Measurements from ENCODE around the gene MPPED2. TPM values are rescaled to one million over a fixed set of nuclear protein-coding genes. Genes with fewer than 3 reads are reported as not detected.

The MPPED2 gene
- total RNA-seq, 2 donors from 2014 or later, result 1.6 to 3.1 TPM

GRCh38 chr11:30405385-30405784 is 180.8 kb downstream of the MPPED2 start:
- TF ChIP-seq POLR2A (IDR thresholded peaks at IDR 0.05), result no peak
- no peak for TF ChIP-seq CTCF (IDR thresholded peaks at IDR 0.05)
- intact Hi-C loops (cut with DNase I), result no loop called here
- Histone ChIP-seq H3K36me3 (replicated peaks in 1 of 2; ENCODE audit: insufficient read depth in 1 of 2, low read depth in 2 of 2) (no peaks in the 10 kb centered on the region), H3K4me3 (no peak overlapping the region), H3K27ac (no peak overlapping the region), H3K27me3 (no peaks in the 10 kb centered on the region), H3K4me1 (no peaks in the 10 kb centered on the region), H3K9me3 (no peaks in the 10 kb centered on the region)
- ATAC-seq (no peak), DNase-seq (no peak)
- 47 to 53% methylated on average over 3 of the region's 3 CpGs for WGBS, 2 donors

GRCh38 chr11:30404136-30404535 is 182.0 kb downstream of the MPPED2 start:
- ATAC-seq, result no peak
- H3K27ac ChIP-seq, result no peak overlapping the region
- no peak overlapping the region for H3K4me3 ChIP-seq
- H3K27me3 ChIP-seq, result no peaks in the 10 kb centered on the region
- H3K9me3 ChIP-seq, result no peaks in the 10 kb centered on the region
- H3K36me3 ChIP-seq (replicated peaks in 1 of 2; ENCODE audit: insufficient read depth in 1 of 2, low read depth in 2 of 2), result no peaks in the 10 kb centered on the region
- WGBS, 2 donors, result 70 to 71% methylated on average over 3 of the region's 3 CpGs
- no peaks in the 10 kb centered on the region for H3K4me1 ChIP-seq
- TF ChIP-seq CTCF (IDR thresholded peaks at IDR 0.05) (no peak), POLR2A (IDR thresholded peaks at IDR 0.05) (no peak)
- DNase-seq, result no peak
- intact Hi-C loops (cut with DNase I), result no loop called here

GRCh38 chr11:30395751-30396150 is 190.4 kb downstream of the MPPED2 start:
- Histone ChIP-seq H3K27ac (no peak overlapping the region), H3K36me3 (replicated peaks in 1 of 2; ENCODE audit: insufficient read depth in 1 of 2, low read depth in 2 of 2) (no peaks in the 10 kb centered on the region), H3K9me3 (no peaks in the 10 kb centered on the region), H3K27me3 (no peaks in the 10 kb centered on the region), H3K4me3 (no peak overlapping the region), H3K4me1 (peaks cover 6% of the 10 kb centered on the region)
- no peak for ATAC-seq
- intact Hi-C loops (cut with DNase I), result no loop called here
- TF ChIP-seq CTCF (IDR thresholded peaks at IDR 0.05) (no peak), POLR2A (IDR thresholded peaks at IDR 0.05) (no peak)
- WGBS, 2 donors, result 36 to 39% methylated on average over 8 of the region's 8 CpGs
- DNase-seq, result no peak

GRCh38 chr11:30393012-30393411 is 193.1 kb downstream of the MPPED2 start:
- H3K9me3 ChIP-seq, result no peaks in the 10 kb centered on the region
- intact Hi-C loops (cut with DNase I), result no loop called here
- no peaks in the 10 kb centered on the region for H3K27me3 ChIP-seq
- ATAC-seq (no peak), DNase-seq (no peak)
- 64 to 66% methylated on average over 1 of the region's 1 CpG for WGBS, 2 donors
- no peak for TF ChIP-seq CTCF (IDR thresholded peaks at IDR 0.05)
- no peak for TF ChIP-seq POLR2A (IDR thresholded peaks at IDR 0.05)
- no peaks in the 10 kb centered on the region for H3K36me3 ChIP-seq (replicated peaks in 1 of 2; ENCODE audit: insufficient read depth in 1 of 2, low read depth in 2 of 2)
- peaks cover 6% of the 10 kb centered on the region for H3K4me1 ChIP-seq
- H3K27ac ChIP-seq, result no peak overlapping the region
- H3K4me3 ChIP-seq, result no peak overlapping the region

- intact Hi-C loops (cut with DNase I), result no loop called here
- TF ChIP-seq POLR2A (IDR thresholded peaks at IDR 0.05) (no peak), CTCF (IDR thresholded peaks at IDR 0.05) (no peak)
- Histone ChIP-seq H3K36me3 (replicated peaks in 1 of 2; ENCODE audit: insufficient read depth in 1 of 2, low read depth in 2 of 2) (no peaks in the 10 kb centered on the region), H3K27me3 (no peaks in the 10 kb centered on the region), H3K4me1 (peaks cover 6% of the 10 kb centered on the region), H3K4me3 (no peak overlapping the region), H3K27ac (peak overlapping the region in 1 of 4 donors; percentile 34), H3K9me3 (no peaks in the 10 kb centered on the region)
- DNase-seq (peak in 3 of 4 donors; percentile 15 to 41 (median 29)), ATAC-seq (peak; percentile 58)
- WGBS, 2 donors, result 8 to 14% methylated on average over 5 of the region's 5 CpGs
Measured at GRCh38 chr11:30392221-30392784, 193.8 kb downstream of the MPPED2 start.
